MM.1S (cell line): ENCODE measurements around the gene CFAP90.
A peak's percentile ranks its signal among the peaks of the same experiment; 100 is the strongest.

ENCODE experiments used
- DNase-seq: peaks from one replicate; pipeline ENCODE4 v3.0.0-alpha.2; 2015
- H2AFZ ChIP-seq: fragments of 300-600 bp; sonication (generic); 2 replicates; pipeline ENCODE4 v1.6.0; 2016; ENCODE audit warnings: antibody characterized with exemption, low read length
- H3F3A ChIP-seq: fragments of 300-600 bp; sonication (generic); 2 replicates; pipeline ENCODE4 v1.6.1; 2016; ENCODE audit warnings: mild to moderate bottlenecking, antibody characterized with exemption, low read length, moderate library complexity, mixed read lengths; ENCODE audit not compliant: insufficient read depth
- H3K27ac ChIP-seq: fragments of 300-600 bp; sonication (generic); 2 replicates; pipeline ENCODE4 v1.5.1; 2016; ENCODE audit warnings: mild to moderate bottlenecking, low read length
- H3K27me3 ChIP-seq: fragments of 300-600 bp; sonication (generic); replicated peaks from 2 replicates; pipeline ENCODE4 v1.6.0; 2016; ENCODE audit warnings: low read length; ENCODE audit not compliant: insufficient read depth
- H3K36me3 ChIP-seq: fragments of 300-600 bp; sonication (generic); replicated peaks from 2 replicates; pipeline ENCODE4 v1.6.1; 2016; ENCODE audit warnings: mild to moderate bottlenecking, low read length, mixed read lengths; ENCODE audit not compliant: insufficient read depth
- H3K4me1 ChIP-seq: fragments of 300-600 bp; sonication (generic); 2 replicates; pipeline ENCODE4 v1.6.1; 2016; ENCODE audit warnings: low read length, mixed read lengths
- H3K4me2 ChIP-seq: fragments of 300-600 bp; sonication (generic); 2 replicates; pipeline ENCODE4 v1.6.0; 2016; ENCODE audit warnings: low read depth, low read length
- H3K4me3 ChIP-seq: fragments of 300-600 bp; sonication (generic); 2 replicates; pipeline ENCODE4 v1.5.1; 2016; ENCODE audit warnings: low read length, mixed read lengths
- H3K79me2 ChIP-seq: fragments of 300-600 bp; sonication (generic); 2 replicates; pipeline ENCODE4 v1.6.1; 2016; ENCODE audit warnings: mixed run types, low read length, mixed read lengths
- H3K9ac ChIP-seq: fragments of 300-600 bp; sonication (generic); 2 replicates; pipeline ENCODE4 v1.6.1; 2016; ENCODE audit warnings: low read length, mixed read lengths
- H3K9me2 ChIP-seq: fragments of 300-600 bp; sonication (generic); replicated peaks from 2 replicates; pipeline ENCODE4 v1.6.1; 2016; ENCODE audit warnings: mild to moderate bottlenecking, low read length, mixed read lengths; ENCODE audit not compliant: insufficient read depth
- H3K9me3 ChIP-seq: fragments of 300-600 bp; sonication (generic); replicated peaks from 2 replicates; pipeline ENCODE4 v1.6.1; 2016; ENCODE audit warnings: mild to moderate bottlenecking, low read length, mixed read lengths; ENCODE audit not compliant: insufficient read depth
- H4K20me1 ChIP-seq: fragments of 300-600 bp; sonication (generic); 2 replicates; pipeline ENCODE4 v1.6.1; 2016; ENCODE audit warnings: mild to moderate bottlenecking, low read length, moderate library complexity, mixed read lengths; ENCODE audit not compliant: insufficient read depth
- CTCF ChIP-seq: fragments of 300-600 bp; sonication (generic); IDR thresholded peaks from 2 replicates; pipeline ENCODE4 v1.5.1; 2016; ENCODE audit warnings: antibody characterized with exemption, low read length, mixed read lengths
- EZH2 ChIP-seq: fragments of 300-600 bp; sonication (generic); optimal IDR thresholded peaks from 2 replicates; pipeline ENCODE3; 2017; ENCODE audit warnings: low read depth, mild to moderate bottlenecking, antibody characterized with exemption, low read length, mixed read lengths
- EZH2phosphoT487 ChIP-seq: fragments of 300-600 bp; sonication (generic); IDR thresholded peaks from 2 replicates; pipeline ENCODE4 v1.6.1; 2018; ENCODE audit warnings: antibody characterized with exemption, low read length

CFAP90 gene

GRCh38 chr5:7867260-7867659 lies 16.3 kb upstream of the CFAP90 start:
- H2AFZ ChIP-seq = no peak overlapping the region
- no peaks in the 10 kb centered on the region for H3K27me3 ChIP-seq
- H3K4me3 ChIP-seq = no peak overlapping the region
- H3K36me3 ChIP-seq = no peaks in the 10 kb centered on the region; the same call in 1 of the 2 replicates
- no peaks in the 10 kb centered on the region for H4K20me1 ChIP-seq
- no peaks in the 10 kb centered on the region for H3K9me3 ChIP-seq
- TF ChIP-seq CTCF = no peak
- no peak for TF ChIP-seq EZH2
- TF ChIP-seq EZH2phosphoT487 = no peak
- no peak overlapping the region for H3K9ac ChIP-seq
- H3K4me2 ChIP-seq = peak overlapping the region; percentile 78; the same call in 1 of the 2 replicates
- DNase-seq = no peak
- H3K27ac ChIP-seq = no peak overlapping the region
- peaks cover 30% of the 10 kb centered on the region for H3F3A ChIP-seq
- H3K9me2 ChIP-seq = no peaks in the 10 kb centered on the region
- peaks cover 66% of the 10 kb centered on the region for H3K79me2 ChIP-seq
- H3K4me1 ChIP-seq = peaks cover 16% of the 10 kb centered on the region

GRCh38 chr5:7866196-7866595 lies 15.3 kb upstream of the CFAP90 start:
- Histone ChIP-seq H3K36me3 (peaks cover 4% of the 10 kb centered on the region; the same call in 1 of the 2 replicates), H3K9me3 (no peaks in the 10 kb centered on the region), H3K79me2 (peaks cover 57% of the 10 kb centered on the region)

GRCh38 chr5:7857926-7858632 lies 7.1 kb upstream of the CFAP90 start:
- Histone ChIP-seq H3K4me3 (no peak overlapping the region), H3K4me1 (peaks cover 20% of the 10 kb centered on the region), H3K27me3 (no peaks in the 10 kb centered on the region), H3K27ac (peak overlapping the region; percentile 9; the same call in 1 of the 2 replicates), H4K20me1 (no peaks in the 10 kb centered on the region), H3K4me2 (peak overlapping the region; percentile 26), H3F3A (peaks cover 8% of the 10 kb centered on the region; the same call in 1 of the 2 replicates), H2AFZ (no peak overlapping the region), H3K9me2 (no peaks in the 10 kb centered on the region), H3K79me2 (no peaks in the 10 kb centered on the region), H3K9ac (no peak overlapping the region; the same call in 1 of the 2 replicates), H3K9me3 (no peaks in the 10 kb centered on the region), H3K36me3 (peaks cover 10% of the 10 kb centered on the region; the same call in 1 of the 2 replicates)
- DNase-seq = peak; percentile 27
- TF ChIP-seq CTCF (no peak), EZH2 (no peak), EZH2phosphoT487 (no peak)

More at GRCh38 chr5:7866196-7866595, 15.3 kb upstream of the CFAP90 start:
- Histone ChIP-seq H3K4me1 (peaks cover 9% of the 10 kb centered on the region), H3K27me3 (no peaks in the 10 kb centered on the region), H3K9ac (no peak overlapping the region), H4K20me1 (no peaks in the 10 kb centered on the region), H3F3A (peaks cover 21% of the 10 kb centered on the region), H3K4me2 (no peak overlapping the region), H2AFZ (no peak overlapping the region), H3K4me3 (no peak overlapping the region), H3K27ac (no peak overlapping the region), H3K9me2 (no peaks in the 10 kb centered on the region)
- no peak for TF ChIP-seq EZH2
- no peak for TF ChIP-seq CTCF
- no peak for TF ChIP-seq EZH2phosphoT487
- DNase-seq = no peak
